Erythroblast (primary cell): ENCODE results near the gene SELENOI.

Experiments
- GATA1 ChIP-seq: IDR thresholded peaks from 2 replicates; pipeline ENCODE4 v1.6.1; 2011; ENCODE audit warnings: low read depth, mild to moderate bottlenecking, control low read depth, low read length, moderate library complexity
- POLR2A ChIP-seq: IDR thresholded peaks from 2 replicates; pipeline ENCODE4 v1.6.1; 2011; ENCODE audit warnings: mild to moderate bottlenecking, low read length

- no peak for TF ChIP-seq POLR2A
- TF ChIP-seq GATA1, result no peak
These were observed 68.4 kb downstream of the SELENOI start for GRCh38 chr2:26414311-26414710.
